Stomach (tissue), 9 donors: Measurements from ENCODE around the gene THSD4. TPM values are rescaled to one million over a fixed set of nuclear protein-coding genes. Genes with fewer than 3 reads are reported as not detected.

Source experiments
- DNase-seq, 2 donors: peaks; one replicate each; pipeline versions ENCODE4 v3.0.0 to v3.0.0-alpha.2; 2013 to 2019
- H3K27ac ChIP-seq, 5 donors: fragments of 200-600 bp in 4 of 5; sonication (generic) in 4 of 5; one replicate each; pipeline ENCODE4 v1.5.1; 2013 to 2019; ENCODE audit warnings: mild to moderate bottlenecking in 1 of 5, moderate library complexity in 1 of 5
- H3K27me3 ChIP-seq, 3 donors: fragments of 200-600 bp; sonication (generic); one replicate each; pipeline ENCODE4 v1.5.1; 2017 to 2019; ENCODE audit warnings: mixed run types in 1 of 3
- H3K36me3 ChIP-seq, 4 donors: fragments of 200-600 bp; sonication (generic); 1 replicate in 3 of 4; 2 replicates in 1 of 4; pipeline ENCODE4 v1.5.1; 2016 to 2019
- H3K4me1 ChIP-seq, 4 donors: fragments of 200-600 bp; sonication (generic); one replicate each; pipeline ENCODE4 v1.5.1; 2016 to 2019
- H3K4me3 ChIP-seq, 4 donors: fragments of 200-600 bp; sonication (generic) in 3 of 4; one replicate each; pipeline ENCODE4 v1.5.1; 2016 to 2019; ENCODE audit warnings: mild to moderate bottlenecking in 1 of 4
- H3K9me3 ChIP-seq, 4 donors: fragments of 200-600 bp; sonication (generic); one replicate each; pipeline ENCODE4 v1.5.1; 2016 to 2019
- CTCF ChIP-seq, 7 experiments: fragments of 450-650 bp in 4 of 7; fragments of 200-600 bp in 3 of 7; sonication (generic) in 3 of 7; IDR thresholded peaks; one replicate each; pipeline ENCODE4 v1.5.1; 2016 to 2019; ENCODE audit warnings: antibody characterized with exemption in 7 of 7, control low read depth in 2 of 7, mild to moderate bottlenecking in 1 of 7
- EP300 ChIP-seq: sonication (generic); formaldehyde crosslinking; IDR thresholded peaks from one replicate; pipeline ENCODE4 v1.6.1; 2017; ENCODE audit warnings: antibody characterized with exemption
- POLR2A ChIP-seq, 4 donors: fragments of 450-650 bp; IDR thresholded peaks; one replicate each; pipeline ENCODE4 v1.6.1; 2016; ENCODE audit warnings: antibody characterized with exemption in 4 of 4, control low read depth in 2 of 4, mild to moderate bottlenecking in 1 of 4, moderate library complexity in 1 of 4
- POLR2AphosphoS5 ChIP-seq, 3 donors: sonication (generic); formaldehyde crosslinking; IDR thresholded peaks; one replicate each; pipeline ENCODE4 v1.6.1; 2016; ENCODE audit warnings: antibody characterized with exemption in 3 of 3
- WGBS, 5 donors: extraction: QIAGEN DNeasy Blood & Tissue Kit in 3 of 5; methylation state at CpG; one replicate each; pipeline versions ENCODE4 v1.1.5 to v1.1.7; 2013 to 2018; 5-methylcytosine and 5-hydroxymethylcytosine counted together
- intact Hi-C: fragments of 100-400 bp; cut with DNase I; formaldehyde crosslinking; loops from one replicate; pipeline ENCODE4 v1.15.1; 2023; ENCODE audit warnings: low total_unique reads
- polyA plus RNA-seq, 3 donors: library from polyadenylated mRNA; stranded (reverse); fragments of 200-250 nt; gene quantifications; one replicate each; pipeline ENCODE4 v1.2.3, GENCODE V29; 2013
- total RNA-seq, 5 donors: library from RNA; depleted of rRNA; stranded (reverse); fragments of >200 nt; gene quantifications; one replicate each; pipeline versions ENCODE4 v1.1.0 to v1.2.3, GENCODE V29; 2014 to 2016
- donor health status: healthy with polysubstance abuse.
- donor health status: Bipolar disorder and iron deficiency.
- donor health status: healthy.

Gene THSD4
- total and polyA plus RNA-seq, 8 donors: 1.8 to 79.4 (median 22.0) TPM

DNA sequence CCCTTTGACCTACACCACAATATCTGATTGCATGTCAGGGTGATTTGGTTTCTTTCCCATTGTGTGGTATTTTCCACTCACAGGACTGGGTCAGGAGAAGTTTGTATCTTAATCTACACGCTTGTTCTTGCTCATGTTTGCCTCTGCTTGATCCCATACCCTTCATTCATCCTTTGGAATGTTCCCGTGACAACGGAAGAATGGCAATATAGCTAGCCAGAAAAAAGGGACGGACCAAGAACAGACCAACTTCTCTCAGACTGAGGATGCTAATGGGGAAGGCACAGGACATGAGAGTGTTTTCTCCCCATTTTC, 7.8 kb upstream of the THSD4 start:
- Histone ChIP-seq H3K27ac (peak overlapping the region in 3 of 5 donors; percentile 0 to 5 (median 5)), H3K4me3 (no peak overlapping the region), H3K27me3 (no peaks in the 10 kb centered on the region), H3K36me3 (no peaks in the 10 kb centered on the region), H3K4me1 (no peaks in the 10 kb centered on the region), H3K9me3 (no peaks in the 10 kb centered on the region)
- DNase-seq: no peak
- WGBS, 5 donors: 54 to 85% (median 72%) methylated on average over 4 of the region's 4 CpGs
- TF ChIP-seq POLR2A (IDR thresholded peaks at IDR 0.05) (no peak), POLR2AphosphoS5 (IDR thresholded peaks at IDR 0.05) (no peak), CTCF (IDR thresholded peaks at IDR 0.05) (no peak), EP300 (no peak)
- intact Hi-C loops: no loop called here

- peak in 1 of 2 donors; percentile 40 for DNase-seq
- Histone ChIP-seq H3K4me1 (no peaks in the 10 kb centered on the region), H3K4me3 (no peak overlapping the region), H3K36me3 (no peaks in the 10 kb centered on the region), H3K27ac (peak overlapping the region in 1 of 5 donors; percentile 17), H3K9me3 (no peaks in the 10 kb centered on the region), H3K27me3 (peaks cover 0 to 1% (median 0%) of the 10 kb centered on the region in 3 donors)
- WGBS, 5 donors: 58 to 73% (median 64%) methylated on average over 4 of the region's 4 CpGs
- TF ChIP-seq EP300 (no peak), POLR2AphosphoS5 (IDR thresholded peaks at IDR 0.05) (no peak), POLR2A (IDR thresholded peaks at IDR 0.05) (no peak), CTCF (IDR thresholded peaks at IDR 0.05) (no peak)
- intact Hi-C loops: no loop called here
Observed at GRCh38 chr15:71109130-71109529, 6.1 kb upstream of the THSD4 start.

DNA sequence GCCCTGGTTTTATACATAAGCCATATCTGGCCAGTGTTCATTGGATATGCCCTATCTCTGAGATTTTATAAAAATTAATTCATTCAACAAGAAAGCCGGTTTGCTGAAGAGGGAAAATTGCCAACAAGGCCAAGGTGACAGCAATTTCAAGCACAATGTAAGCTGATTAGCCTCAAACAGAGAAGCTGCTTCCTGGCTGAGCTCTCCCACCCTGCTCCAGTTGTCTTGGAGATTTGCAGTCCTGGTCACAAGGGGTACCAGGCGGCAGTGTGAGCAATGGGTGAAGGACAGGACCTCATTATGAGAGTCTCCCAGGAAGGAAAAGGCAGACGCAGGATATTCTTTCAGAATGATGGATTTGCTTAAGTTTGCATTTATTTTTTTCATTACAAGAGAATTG, 5.4 kb upstream of the THSD4 start:
- Histone ChIP-seq H3K4me3 (no peak overlapping the region), H3K36me3 (no peaks in the 10 kb centered on the region), H3K27me3 (peaks cover 0 to 9% (median 0%) of the 10 kb centered on the region in 3 donors), H3K27ac (peak overlapping the region in 1 of 5 donors; percentile 17), H3K9me3 (no peaks in the 10 kb centered on the region), H3K4me1 (peaks cover 0 to 3% (median 0%) of the 10 kb centered on the region in 4 donors)
- intact Hi-C loops: loop anchor here (10.0 kb wide), 1 partner anchor 325 kb away; no protein-coding TSS in a partner anchor
- DNase-seq: peak in 1 of 2 donors; percentile 58
- TF ChIP-seq POLR2AphosphoS5 (IDR thresholded peaks at IDR 0.05): no peak
- no peak for TF ChIP-seq EP300
- TF ChIP-seq CTCF (IDR thresholded peaks at IDR 0.05): no peak
- no peak for TF ChIP-seq POLR2A (IDR thresholded peaks at IDR 0.05)
- 43 to 62% (median 54%) methylated on average over 3 of the region's 3 CpGs for WGBS, 5 donors

- peak overlapping the region in 1 of 5 donors; percentile 23 for H3K27ac ChIP-seq
- peaks cover 0 to 13% (median 0%) of the 10 kb centered on the region in 3 donors for H3K27me3 ChIP-seq
- H3K36me3 ChIP-seq: no peaks in the 10 kb centered on the region
- H3K4me3 ChIP-seq: no peak overlapping the region
- intact Hi-C loops: loop anchor here (10.0 kb wide), 1 partner anchor 324 kb away; no protein-coding TSS in a partner anchor
- H3K4me1 ChIP-seq: peaks cover 0 to 6% (median 0%) of the 10 kb centered on the region in 4 donors
- H3K9me3 ChIP-seq: no peaks in the 10 kb centered on the region
- WGBS, 5 donors: 87 to 92% (median 89%) methylated on average over 13 of the region's 13 CpGs
- TF ChIP-seq CTCF (IDR thresholded peaks at IDR 0.05) (no peak), EP300 (no peak), POLR2A (IDR thresholded peaks at IDR 0.05) (no peak), POLR2AphosphoS5 (IDR thresholded peaks at IDR 0.05) (no peak)
- no peak for DNase-seq
Observed at GRCh38 chr15:71110405-71111180, 4.7 kb upstream of the THSD4 start.
